Endothelial cell of umbilical vein (primary cell): ENCODE measurements around the gene TRAPPC2. TPM values are rescaled to one million over a fixed set of nuclear protein-coding genes. Genes with fewer than 3 reads are reported as not detected.

Experiments used
- BruUV-seq: library from RNA; stranded (reverse); fragments of 400-500 nt; replicated peaks from 2 replicates; lab custom pipeline; 2021; lab: Mats Ljungman, UMichigan
- CTCF ChIA-PET: fragments of 300-600, 350-600 bp; sonication (Branson Sonifier 250); formaldehyde crosslinking; loops from one replicate; lab custom pipeline; 2021; ENCODE audit warnings: antibody characterized with exemption, inconsistent platforms; lab: Charles Lee
- POLR2A ChIA-PET: fragments of 300-600, 350-600 bp; sonication (Branson Sonifier 250); formaldehyde crosslinking; loops from one replicate; lab custom pipeline; 2021; ENCODE audit warnings: antibody characterized with exemption, inconsistent platforms; lab: Charles Lee
- DNase-seq: peaks from one replicate; pipeline ENCODE4 v3.0.0-alpha.2; 2011; ENCODE audit warnings: low read depth, low spot score
- FAIRE-seq: peaks from 2 replicates; lab custom pipeline; 2011; peaks lifted over from hg19 to GRCh38; lab: Jason Lieb, UNC
- H2AFZ ChIP-seq: 2 replicates; pipeline ENCODE4 v1.6.0; 2012; ENCODE audit warnings: low read depth, low read length, control low read depth, inconsistent platforms
- H3K27ac ChIP-seq: 2 replicates; pipeline ENCODE4 v1.5.1; 2011; ENCODE audit warnings: low read depth, mild to moderate bottlenecking, control low read depth, low read length, moderate library complexity; ENCODE audit not compliant: insufficient read depth
- H3K27me3 ChIP-seq, 2 experiments: 2 replicates each; pipeline versions ENCODE4 v1.6.0 to v1.6.1; 2011; ENCODE audit warnings: low read length in 2 of 2, mixed read lengths in 1 of 2; ENCODE audit not compliant: control insufficient read depth in 2 of 2, insufficient read depth in 2 of 2
- H3K36me3 ChIP-seq, 2 experiments: 2 replicates in 1 of 2; 3 replicates in 1 of 2; pipeline ENCODE4 v1.5.1; 2011; ENCODE audit warnings: low read length in 2 of 2, mild to moderate bottlenecking in 1 of 2, moderate library complexity in 1 of 2; ENCODE audit not compliant: control insufficient read depth in 2 of 2, insufficient read depth in 2 of 2; ENCODE audit errors: extremely low read depth in 1 of 2
- H3K4me1 ChIP-seq: 3 replicates; pipeline ENCODE4 v1.5.1; 2011; ENCODE audit warnings: mild to moderate bottlenecking, low read length; ENCODE audit not compliant: control insufficient read depth, insufficient read depth; ENCODE audit errors: extremely low read depth
- H3K4me2 ChIP-seq: 2 replicates; pipeline ENCODE4 v1.6.1; 2011; ENCODE audit warnings: low read length, control low read depth, mixed read lengths; ENCODE audit not compliant: insufficient read depth
- H3K4me3 ChIP-seq, 3 experiments: fragments of 200-600 bp in 1 of 3; sonication (generic), shearing (Covaris generic) in 1 of 3; replicated peaks in 1 of 3; 2 replicates each; pipeline ENCODE4 v1.5.1; 2011 to 2016; ENCODE audit warnings: control low read depth in 3 of 3, low read length in 3 of 3, mild to moderate bottlenecking in 2 of 3, inconsistent platforms in 1 of 3, low read depth in 1 of 3, moderate library complexity in 1 of 3; ENCODE audit not compliant: insufficient read depth in 1 of 3
- H3K79me2 ChIP-seq: 2 replicates; pipeline ENCODE4 v1.6.0; 2012; ENCODE audit warnings: low read length, inconsistent platforms; ENCODE audit not compliant: control insufficient read depth, insufficient read depth
- H3K9ac ChIP-seq: replicated peaks from 2 replicates; pipeline ENCODE3; 2011; ENCODE audit warnings: low read length, control low read depth; ENCODE audit not compliant: insufficient read depth; ENCODE audit errors: extremely low read depth
- H3K9me1 ChIP-seq: replicated peaks from 3 replicates; pipeline ENCODE4 v1.6.0; 2011; ENCODE audit warnings: mild to moderate bottlenecking, low read length; ENCODE audit not compliant: control insufficient read depth, insufficient read depth; ENCODE audit errors: extremely low read depth
- H3K9me3 ChIP-seq: replicated peaks from 2 replicates; pipeline ENCODE4 v1.5.1; 2012; ENCODE audit warnings: low read length, inconsistent platforms; ENCODE audit not compliant: control insufficient read depth, insufficient read depth
- H4K20me1 ChIP-seq: replicated peaks from 2 replicates; pipeline ENCODE3; 2011; ENCODE audit warnings: mild to moderate bottlenecking, low read length; ENCODE audit not compliant: control insufficient read depth, insufficient read depth; ENCODE audit errors: extremely low read depth
- EZH2 ChIP-seq: IDR thresholded peaks from 2 replicates; pipeline ENCODE4 v1.6.1; 2012; ENCODE audit warnings: borderline replicate concordance, low read depth, mild to moderate bottlenecking, moderate library complexity, low read length, inconsistent platforms; ENCODE audit not compliant: severe bottlenecking
- FOS ChIP-seq: IDR thresholded peaks from 2 replicates; pipeline ENCODE4 v1.6.1; 2011; ENCODE audit warnings: mild to moderate bottlenecking, low read length, moderate library complexity, borderline replicate concordance; ENCODE audit not compliant: insufficient read depth
- GATA2 ChIP-seq: IDR thresholded peaks from 2 replicates; pipeline ENCODE4 v1.7.0; 2011; ENCODE audit warnings: low read depth, mild to moderate bottlenecking, moderate library complexity, mixed read lengths, low read length; ENCODE audit not compliant: insufficient read length, insufficient read depth
- JUN ChIP-seq: IDR thresholded peaks from 2 replicates; pipeline ENCODE4 v1.6.1; 2011; ENCODE audit warnings: borderline replicate concordance, low read depth; ENCODE audit not compliant: insufficient read length, insufficient read depth
- MYC ChIP-seq: IDR thresholded peaks from one replicate; pipeline ENCODE4 v1.6.1; 2011; ENCODE audit warnings: mild to moderate bottlenecking, low read depth, low read length
- POLR2A ChIP-seq: IDR thresholded peaks from 2 replicates; pipeline ENCODE4 v1.6.1; 2012; ENCODE audit warnings: low read depth, mild to moderate bottlenecking, control low read depth, low read length
- POLR2AphosphoS5 ChIP-seq: IDR thresholded peaks from 2 replicates; pipeline ENCODE4 v1.6.1; 2012; ENCODE audit warnings: low read depth, mild to moderate bottlenecking, control low read depth, low read length, moderate library complexity; ENCODE audit not compliant: insufficient read depth
- dilution Hi-C: fragments of 300-500 bp; cut with MboI; formaldehyde crosslinking; loops from one replicate; pipeline ENCODE4 v1.15.0; 2019; ENCODE audit warnings: low sequenced_read_pairs; ENCODE audit not compliant: extremely low pct_ligation_motif_present
- intact Hi-C: fragments of 100-400 bp; cut with micrococcal nuclease; formaldehyde crosslinking; loops from one replicate; pipeline ENCODE4 v1.10.0; 2022
- polyA plus RNA-seq, 4 experiments: library from polyadenylated mRNA; depleted of rRNA in 3 of 4; stranded (reverse) in 3 of 4; unstranded in 1 of 4; fragments of >200 nt; gene quantifications; 2 replicates each; pipeline versions ENCODE4 v1.2.1 to v1.2.3, GENCODE V29; 2011 to 2012; ENCODE audit warnings: missing spikeins in 1 of 4
- total RNA-seq: library from RNA; stranded (reverse); gene quantifications from 2 replicates; pipeline ENCODE4 v1.2.3, GENCODE V29; 2021
- TF ChIP-seq, protein P1 (sequence below), 2 donors: IDR thresholded peaks; 1 replicate in 1 of 2; 2 replicates in 1 of 2; pipeline ENCODE4 v1.5.1; 2011; ENCODE audit warnings: low read length in 2 of 2, mild to moderate bottlenecking in 2 of 2, moderate library complexity in 2 of 2, control low read depth in 1 of 2, inconsistent platforms in 1 of 2, low read depth in 1 of 2; ENCODE audit not compliant: insufficient read depth in 1 of 2; ENCODE audit errors: extremely low read depth in 1 of 2
- TF ChIP-seq, protein P2 (sequence below): IDR thresholded peaks from 2 replicates; pipeline ENCODE4 v1.6.1; 2011; ENCODE audit not compliant: insufficient read depth, insufficient read length

The TRAPPC2 gene
- total and polyA plus RNA-seq, 2 donors (not counting 3 experiments of a cell fraction or from before 2014, with no cell fraction given), result 6.6 to 13.0 TPM

DNA sequence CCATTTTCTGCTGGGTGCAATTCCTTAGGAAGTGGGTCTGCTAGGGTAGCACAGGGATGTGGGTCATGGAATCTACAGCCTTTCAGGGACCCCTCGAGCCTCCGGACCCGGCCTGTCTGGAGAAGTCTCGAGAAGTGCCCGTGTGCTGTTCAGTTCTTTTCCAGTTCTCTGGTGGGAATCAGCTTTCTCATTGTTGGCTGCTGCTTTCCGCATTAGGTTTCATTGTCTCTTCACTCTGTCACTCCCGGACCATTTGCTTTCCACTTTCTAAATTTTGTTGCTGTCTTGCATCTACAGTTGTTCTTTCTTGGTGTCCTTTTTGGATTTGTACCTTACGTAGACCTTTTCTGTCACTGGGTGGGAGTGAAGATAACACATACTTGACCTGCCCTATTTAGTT lies 39.4 kb downstream of the TRAPPC2 start:
- peaks cover 3% of the 10 kb centered on the region for H4K20me1 ChIP-seq
- peaks cover 75% of the 10 kb centered on the region for H3K79me2 ChIP-seq
- POLR2A ChIA-PET, result no interaction called here
- H3K9me1 ChIP-seq, result no peaks in the 10 kb centered on the region
- no peaks in the 10 kb centered on the region for H3K36me3 ChIP-seq
- no peaks in the 10 kb centered on the region for H3K9me3 ChIP-seq
- no peak for DNase-seq
- dilution Hi-C loops (no loop called here), intact Hi-C loops (no loop called here)
- no peak for FAIRE-seq
- no peak overlapping the region for H3K4me2 ChIP-seq
- no TSS peak for BruUV-seq
- TF ChIP-seq GATA2, result no peak
- TF ChIP-seq POLR2A, result no peak
- TF ChIP-seq, protein P1, sequence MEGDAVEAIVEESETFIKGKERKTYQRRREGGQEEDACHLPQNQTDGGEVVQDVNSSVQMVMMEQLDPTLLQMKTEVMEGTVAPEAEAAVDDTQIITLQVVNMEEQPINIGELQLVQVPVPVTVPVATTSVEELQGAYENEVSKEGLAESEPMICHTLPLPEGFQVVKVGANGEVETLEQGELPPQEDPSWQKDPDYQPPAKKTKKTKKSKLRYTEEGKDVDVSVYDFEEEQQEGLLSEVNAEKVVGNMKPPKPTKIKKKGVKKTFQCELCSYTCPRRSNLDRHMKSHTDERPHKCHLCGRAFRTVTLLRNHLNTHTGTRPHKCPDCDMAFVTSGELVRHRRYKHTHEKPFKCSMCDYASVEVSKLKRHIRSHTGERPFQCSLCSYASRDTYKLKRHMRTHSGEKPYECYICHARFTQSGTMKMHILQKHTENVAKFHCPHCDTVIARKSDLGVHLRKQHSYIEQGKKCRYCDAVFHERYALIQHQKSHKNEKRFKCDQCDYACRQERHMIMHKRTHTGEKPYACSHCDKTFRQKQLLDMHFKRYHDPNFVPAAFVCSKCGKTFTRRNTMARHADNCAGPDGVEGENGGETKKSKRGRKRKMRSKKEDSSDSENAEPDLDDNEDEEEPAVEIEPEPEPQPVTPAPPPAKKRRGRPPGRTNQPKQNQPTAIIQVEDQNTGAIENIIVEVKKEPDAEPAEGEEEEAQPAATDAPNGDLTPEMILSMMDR (IDR thresholded peaks at IDR 0.05; ENCODE audit: extremely low read depth in 1 of 2, insufficient read depth in 1 of 2, low read depth in 1 of 2, low read length in 2 of 2), result no peak
- no peak for TF ChIP-seq EZH2
- no peak for TF ChIP-seq MYC
- no peak for TF ChIP-seq FOS
- TF ChIP-seq, protein P2, sequence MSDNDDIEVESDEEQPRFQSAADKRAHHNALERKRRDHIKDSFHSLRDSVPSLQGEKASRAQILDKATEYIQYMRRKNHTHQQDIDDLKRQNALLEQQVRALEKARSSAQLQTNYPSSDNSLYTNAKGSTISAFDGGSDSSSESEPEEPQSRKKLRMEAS, result no peak
- no peak for TF ChIP-seq POLR2AphosphoS5
- TF ChIP-seq JUN, result no peak
- H3K9ac ChIP-seq, result no peak overlapping the region
- H3K27ac ChIP-seq, result no peak overlapping the region
- H3K4me1 ChIP-seq, result peaks cover 22% of the 10 kb centered on the region
- H2AFZ ChIP-seq, result no peak overlapping the region
- CTCF ChIA-PET, result interaction anchor here (0.6 to 1.7 kb wide), 3 partner anchors 17 to 188 kb away, joined by 3 to 4 read pairs (median 3); no protein-coding TSS in a partner anchor
- no peak overlapping the region for H3K4me3 ChIP-seq
- H3K27me3 ChIP-seq, result no peaks in the 10 kb centered on the region
